AG04450 (cell line): ENCODE measurements around the gene ADORA1. TPM values are rescaled to one million over a fixed set of nuclear protein-coding genes. Genes with fewer than 3 reads are reported as not detected.

Experiments used
- CTCF ChIA-PET: fragments of 300-600, 350-600 bp; formaldehyde crosslinking; extraction: SDS; loops from one replicate; lab custom pipeline; 2022; ENCODE audit warnings: antibody characterized with exemption, inconsistent platforms; lab: Charles Lee
- POLR2A ChIA-PET: fragments of 350-600 bp; formaldehyde crosslinking; extraction: SDS; loops from one replicate; lab custom pipeline; 2021; ENCODE audit warnings: antibody characterized with exemption, inconsistent platforms; lab: Yijun Ruan, JAX
- DNase-seq: peaks from one replicate; pipeline ENCODE4 v3.0.0-alpha.2; 2011; ENCODE audit warnings: low read depth, low spot score
- H3K27ac ChIP-seq: one replicate; pipeline ENCODE4 v1.5.1; 2012; ENCODE audit warnings: low read depth, low read length, control low read depth
- H3K27me3 ChIP-seq: one replicate; pipeline ENCODE4 v1.6.0; 2012; ENCODE audit warnings: low read length; ENCODE audit not compliant: control insufficient read depth, insufficient read depth
- H3K4me3 ChIP-seq: 2 replicates; pipeline ENCODE4 v1.5.1; 2011; ENCODE audit warnings: mild to moderate bottlenecking, low read depth, low read length, control low read depth
- H3K9me3 ChIP-seq: 2 replicates; pipeline ENCODE4 v1.5.1; 2012; ENCODE audit warnings: low read length; ENCODE audit not compliant: control insufficient read depth, insufficient read depth
- polyA plus RNA-seq: library from polyadenylated mRNA; depleted of rRNA; stranded (reverse); fragments of >200 nt; gene quantifications from 2 replicates; pipeline ENCODE4 v1.2.3, GENCODE V29; 2011
- TF ChIP-seq, protein P1 (sequence below): IDR thresholded peaks from 2 replicates; pipeline ENCODE4 v1.5.1; 2011; ENCODE audit warnings: low read depth, low read length, control low read depth, inconsistent platforms

Gene ADORA1
- polyA plus RNA-seq, 1 experiment: 1.7 TPM

DNA sequence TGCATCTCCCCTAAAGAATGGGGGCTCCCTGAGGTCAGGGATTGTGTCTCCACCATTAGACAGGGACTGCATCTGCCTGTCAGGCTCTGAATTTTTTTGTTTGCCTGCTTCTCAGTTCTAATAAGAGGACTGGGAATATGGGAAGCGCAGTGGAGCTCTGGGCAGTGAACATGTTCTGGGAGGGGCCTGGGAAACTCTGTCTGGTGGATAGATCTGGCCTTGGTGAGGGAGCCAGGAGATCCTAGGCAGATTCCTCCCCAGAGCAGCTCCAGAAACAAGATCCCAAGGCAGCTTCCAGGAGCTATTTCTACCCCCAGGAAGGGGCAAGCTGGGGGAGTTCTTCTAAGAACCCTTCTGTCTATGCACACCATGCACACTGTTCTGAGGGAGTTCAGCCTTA lies 29.1 kb upstream of the ADORA1 start:
- Histone ChIP-seq H3K4me3 (no peak overlapping the region), H3K9me3 (peaks cover 4% of the 10 kb centered on the region; the same call in 1 of the 2 replicates), H3K27ac (no peak overlapping the region), H3K27me3 (peaks cover 48% of the 10 kb centered on the region)
- no peak for DNase-seq
- TF ChIP-seq, protein P1, sequence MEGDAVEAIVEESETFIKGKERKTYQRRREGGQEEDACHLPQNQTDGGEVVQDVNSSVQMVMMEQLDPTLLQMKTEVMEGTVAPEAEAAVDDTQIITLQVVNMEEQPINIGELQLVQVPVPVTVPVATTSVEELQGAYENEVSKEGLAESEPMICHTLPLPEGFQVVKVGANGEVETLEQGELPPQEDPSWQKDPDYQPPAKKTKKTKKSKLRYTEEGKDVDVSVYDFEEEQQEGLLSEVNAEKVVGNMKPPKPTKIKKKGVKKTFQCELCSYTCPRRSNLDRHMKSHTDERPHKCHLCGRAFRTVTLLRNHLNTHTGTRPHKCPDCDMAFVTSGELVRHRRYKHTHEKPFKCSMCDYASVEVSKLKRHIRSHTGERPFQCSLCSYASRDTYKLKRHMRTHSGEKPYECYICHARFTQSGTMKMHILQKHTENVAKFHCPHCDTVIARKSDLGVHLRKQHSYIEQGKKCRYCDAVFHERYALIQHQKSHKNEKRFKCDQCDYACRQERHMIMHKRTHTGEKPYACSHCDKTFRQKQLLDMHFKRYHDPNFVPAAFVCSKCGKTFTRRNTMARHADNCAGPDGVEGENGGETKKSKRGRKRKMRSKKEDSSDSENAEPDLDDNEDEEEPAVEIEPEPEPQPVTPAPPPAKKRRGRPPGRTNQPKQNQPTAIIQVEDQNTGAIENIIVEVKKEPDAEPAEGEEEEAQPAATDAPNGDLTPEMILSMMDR: no peak
- ChIA-PET CTCF (interaction anchor here (1.2 to 2.3 kb wide), 4 partner anchors 20 to 169 kb away, joined by 3 to 9 read pairs (median 6); no protein-coding TSS in a partner anchor), POLR2A (no interaction called here)

DNA sequence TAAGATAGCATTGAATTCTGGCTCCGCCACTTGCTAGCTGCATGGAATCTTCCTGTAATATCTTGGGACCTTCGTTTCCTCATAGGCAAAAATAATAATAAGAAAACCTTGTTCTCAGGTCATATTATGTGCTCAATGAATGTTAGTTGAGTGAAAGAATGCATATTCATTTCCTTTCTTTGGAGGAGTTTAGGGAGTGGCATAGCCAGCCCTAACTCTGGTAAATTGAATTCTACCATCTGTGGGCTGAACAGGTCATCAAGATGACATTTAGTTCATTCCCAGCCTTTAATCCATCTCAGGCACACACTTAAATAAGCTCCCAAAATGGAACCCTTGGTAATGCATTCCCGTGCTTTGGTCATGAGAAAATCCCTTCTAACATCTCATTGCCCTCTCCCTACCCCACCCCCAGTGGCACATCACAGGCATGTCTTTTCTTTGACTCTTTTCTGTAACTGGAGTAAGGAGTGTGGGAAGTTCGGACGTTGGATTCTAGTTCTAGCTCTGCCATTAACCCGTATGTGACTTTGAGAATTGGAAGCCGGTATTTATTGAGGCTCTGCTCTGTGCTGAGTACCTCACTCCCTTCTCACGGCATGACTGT lies 28.5 kb upstream of the ADORA1 start:
- H3K27me3 ChIP-seq: peaks cover 48% of the 10 kb centered on the region
- DNase-seq: no peak
- peaks cover 4% of the 10 kb centered on the region; the same call in 1 of the 2 replicates for H3K9me3 ChIP-seq
- POLR2A ChIA-PET: no interaction called here
- H3K27ac ChIP-seq: no peak overlapping the region
- TF ChIP-seq, protein P1: no peak
- CTCF ChIA-PET: interaction anchor here (1.2 to 2.3 kb wide), 4 partner anchors 19 to 168 kb away, joined by 3 to 9 read pairs (median 6); no protein-coding TSS in a partner anchor
- H3K4me3 ChIP-seq: no peak overlapping the region

DNA sequence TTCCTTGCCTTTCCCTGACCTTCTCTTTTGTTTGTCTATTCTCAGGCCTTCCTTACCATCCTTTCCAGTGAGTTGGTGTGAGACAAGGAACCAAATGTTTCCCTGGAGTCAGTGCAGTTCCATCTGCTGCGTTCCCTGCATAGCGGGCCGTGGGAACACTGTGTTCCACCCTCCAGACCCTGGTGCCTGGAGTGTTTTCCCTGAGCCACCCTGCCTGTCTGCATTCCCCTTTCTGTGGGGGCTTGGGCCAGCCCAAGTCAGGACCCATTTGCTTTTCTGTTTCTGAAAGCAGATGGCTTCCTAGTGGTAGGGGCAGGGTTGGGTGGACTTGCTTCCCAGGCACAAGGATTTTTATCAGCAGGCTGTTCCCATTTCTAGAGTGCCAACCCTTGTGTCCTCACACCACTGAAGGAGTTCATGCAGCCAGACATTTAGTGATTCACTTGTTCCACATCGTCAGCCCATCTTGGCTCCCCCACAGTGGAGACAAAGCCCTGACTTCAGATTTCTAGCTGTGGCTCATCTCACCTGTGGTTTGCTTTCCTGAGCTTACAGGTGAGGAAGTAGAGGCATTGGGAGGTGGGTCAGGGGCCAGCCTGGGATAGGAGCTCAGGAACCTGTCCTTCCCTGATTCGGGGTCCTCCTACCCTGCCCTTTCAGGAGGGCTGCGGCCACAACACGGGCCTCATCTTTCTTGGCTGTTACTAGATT lies 27.6 kb upstream of the ADORA1 start:
- TF ChIP-seq, protein P1: no peak
- POLR2A ChIA-PET: no interaction called here
- Histone ChIP-seq H3K27ac (no peak overlapping the region), H3K9me3 (no peaks in the 10 kb centered on the region), H3K4me3 (no peak overlapping the region), H3K27me3 (peaks cover 44% of the 10 kb centered on the region)
- CTCF ChIA-PET: interaction anchor here (1.3 to 2.3 kb wide), 4 partner anchors 18 to 167 kb away, joined by 3 to 9 read pairs (median 4); no protein-coding TSS in a partner anchor
- DNase-seq: no peak

DNA sequence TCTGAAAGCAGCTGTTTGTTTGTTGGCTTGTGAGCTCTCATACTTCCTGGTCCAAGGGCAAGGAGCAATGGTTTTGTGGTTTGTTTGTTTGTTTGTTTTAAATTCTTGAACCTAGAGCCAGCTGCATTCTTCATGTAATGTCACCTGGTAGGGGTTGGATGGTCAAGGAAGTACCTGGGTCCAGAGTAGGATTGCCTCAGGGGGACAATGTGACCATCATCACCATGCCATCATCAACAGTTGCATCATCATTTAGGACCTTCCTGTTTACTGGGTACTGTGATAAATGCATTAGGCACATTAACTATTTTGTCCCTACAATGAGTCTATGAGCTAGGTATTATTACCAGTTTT lies 27.0 kb upstream of the ADORA1 start:
- no peak overlapping the region for H3K27ac ChIP-seq

More for the DNA sequence above, 27.0 kb upstream of the ADORA1 start:
- ChIA-PET CTCF (interaction anchor here (1.3 to 2.3 kb wide), 3 partner anchors 18 to 167 kb away, joined by 3 to 9 read pairs (median 3); no protein-coding TSS in a partner anchor), POLR2A (no interaction called here)
- DNase-seq: no peak
- Histone ChIP-seq H3K9me3 (no peaks in the 10 kb centered on the region), H3K4me3 (no peak overlapping the region), H3K27me3 (peaks cover 42% of the 10 kb centered on the region)
- TF ChIP-seq, protein P1: no peak
